NCI-H748 treated with DMSO at 0.1 percent for 48 hours (cell line): Measurements from ENCODE around the gene GMEB2.
"Not testable (repeated sequence)": the region's sequence is repeated elsewhere in the genome, so short reads cannot be mapped to it uniquely, and the experiment has no call there.

ENCODE experiments used
- DNase-seq: peaks from one replicate; lab custom pipeline; 2025; lab: John Stamatoyannopoulos, UW

Gene GMEB2

GRCh38 chr20:63657260-63657936 is 30.5 kb upstream of the GMEB2 start:
- DNase-seq = no peak

GRCh38 chr20:63656451-63656850 is 29.6 kb upstream of the GMEB2 start:
- no peak for DNase-seq

GRCh38 chr20:63655249-63655648 is 28.3 kb upstream of the GMEB2 start:
- no peak for DNase-seq

DNA sequence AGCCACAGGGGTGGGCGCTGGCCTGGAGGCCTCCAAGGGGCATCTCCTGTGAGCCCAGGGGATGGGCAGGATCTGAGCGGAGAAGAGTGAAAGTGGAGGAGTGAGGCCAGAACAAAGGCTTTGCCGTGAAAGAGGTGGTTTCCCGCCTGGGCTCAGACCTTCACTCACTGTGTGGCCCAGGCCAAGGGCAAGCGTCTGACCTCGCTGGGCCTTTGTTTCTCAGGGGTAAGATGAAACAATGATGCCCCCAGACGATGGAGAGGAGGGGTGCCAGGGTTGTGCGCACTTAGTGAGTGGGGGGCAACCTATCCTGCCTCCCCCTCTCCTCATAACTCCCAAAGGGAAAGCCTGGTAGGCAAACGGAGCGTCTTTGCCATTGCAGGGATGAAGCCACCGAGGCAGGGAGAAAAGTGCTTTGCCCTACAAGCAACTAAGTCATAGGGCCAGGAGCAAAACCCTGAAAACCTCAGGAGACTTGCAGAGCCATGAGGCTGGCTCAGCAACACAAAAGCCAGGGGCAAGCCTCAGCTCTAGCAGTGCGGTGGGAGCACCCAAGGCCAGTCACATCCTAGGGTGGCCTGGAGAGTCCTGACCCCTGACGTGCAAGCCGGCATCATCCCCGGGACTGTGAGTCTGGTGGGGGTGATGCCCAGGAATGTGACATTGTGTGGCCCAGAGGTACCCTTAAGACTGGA is 27.2 kb upstream of the GMEB2 start:
- no peak for DNase-seq

GRCh38 chr20:63653041-63653973 is 26.4 kb upstream of the GMEB2 start, which contains the start of gene STMN3:
STMN3 (minus strand) TSS chr20:63653424; CDS start chr20:63653345, 79 bp downstream.
- peak; percentile 50 for DNase-seq

GRCh38 chr20:63652192-63652980 is 25.5 kb upstream of the GMEB2 start:
- no peak for DNase-seq

DNA sequence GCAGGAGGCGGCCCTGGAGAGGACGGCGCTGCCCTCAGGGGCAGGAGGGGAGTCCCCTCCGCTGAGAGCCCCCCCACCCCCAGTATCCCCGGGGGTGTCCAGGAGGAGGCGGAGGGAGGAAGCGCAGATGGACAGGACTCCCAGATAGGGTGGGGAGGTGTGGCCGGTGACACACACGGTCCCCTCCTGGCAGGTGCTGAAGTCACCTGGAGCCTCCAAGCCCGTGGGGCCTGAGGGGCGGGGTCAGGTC is 25.0 kb upstream of the GMEB2 start:
- DNase-seq = no peak

DNA sequence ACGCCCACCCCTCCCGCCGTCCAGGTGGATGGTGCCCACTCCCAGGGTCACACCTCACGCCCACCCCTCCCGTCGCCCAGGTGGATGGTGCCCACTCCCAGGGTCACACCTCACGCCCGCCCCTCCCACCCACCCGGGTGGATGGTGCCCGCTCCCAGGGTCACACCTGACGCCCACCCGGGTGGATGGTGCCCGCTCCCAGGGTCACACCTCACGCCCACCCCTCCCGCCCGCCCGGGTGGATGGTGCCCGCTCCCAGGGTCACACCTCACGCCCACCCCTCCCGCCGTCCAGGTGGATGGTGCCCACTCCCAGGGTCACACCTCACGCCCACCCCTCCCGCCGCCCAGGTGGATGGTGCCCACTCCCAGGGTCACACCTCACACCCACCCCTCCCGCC is 23.6 kb upstream of the GMEB2 start:
- not testable (repeated sequence) for DNase-seq

- DNase-seq = no peak
Observed at GRCh38 chr20:63648895-63649589, 22.1 kb upstream of the GMEB2 start.

- DNase-seq = no peak
Observed at GRCh38 chr20:63648190-63648589, 21.3 kb upstream of the GMEB2 start.

DNA sequence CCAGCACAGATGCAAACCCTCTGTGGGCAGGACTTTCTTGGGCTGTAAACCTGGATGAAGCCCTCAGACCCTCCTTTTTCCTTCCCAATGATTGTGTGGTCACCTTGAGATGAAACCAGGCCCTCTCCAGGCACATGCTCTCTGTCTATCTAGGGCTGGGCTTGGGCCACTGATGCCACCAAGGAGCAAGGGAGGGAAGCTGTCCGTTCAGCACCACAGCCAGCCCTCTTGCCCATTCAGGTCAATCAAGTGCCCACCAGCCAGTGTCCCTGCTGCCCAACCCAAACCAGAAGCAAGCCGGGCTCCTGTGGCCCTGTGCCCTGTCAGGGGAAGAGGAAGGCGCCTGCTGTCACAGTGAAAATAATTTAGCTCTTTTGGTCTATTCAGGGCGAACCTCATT is 18.3 kb upstream of the GMEB2 start:
- DNase-seq = no peak

GRCh38 chr20:63643946-63644345 is 17.0 kb upstream of the GMEB2 start:
- no peak for DNase-seq

DNA sequence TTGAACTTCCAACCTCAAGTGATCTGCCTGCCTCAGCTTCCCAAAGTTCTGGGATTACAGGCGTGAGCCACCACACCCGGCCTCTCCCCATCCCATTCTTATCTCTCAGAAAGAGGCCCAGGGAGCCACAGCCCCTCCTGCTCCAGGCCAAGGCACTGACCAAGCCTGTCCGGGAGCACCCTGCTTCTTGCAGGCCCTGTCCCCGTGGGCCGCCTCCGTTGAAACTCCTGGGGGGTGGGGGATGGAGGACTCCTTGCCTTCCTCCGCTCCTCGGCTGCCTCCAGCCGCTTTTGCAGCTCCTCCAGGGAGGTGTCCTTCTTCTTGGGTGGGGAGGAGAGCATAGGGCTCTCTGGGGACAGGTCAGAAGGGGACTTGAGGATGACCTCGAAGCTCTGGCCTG is 16.6 kb upstream of the GMEB2 start:
- DNase-seq = no peak

- no peak for DNase-seq
Observed at GRCh38 chr20:63642527-63643247, 15.8 kb upstream of the GMEB2 start.

DNA sequence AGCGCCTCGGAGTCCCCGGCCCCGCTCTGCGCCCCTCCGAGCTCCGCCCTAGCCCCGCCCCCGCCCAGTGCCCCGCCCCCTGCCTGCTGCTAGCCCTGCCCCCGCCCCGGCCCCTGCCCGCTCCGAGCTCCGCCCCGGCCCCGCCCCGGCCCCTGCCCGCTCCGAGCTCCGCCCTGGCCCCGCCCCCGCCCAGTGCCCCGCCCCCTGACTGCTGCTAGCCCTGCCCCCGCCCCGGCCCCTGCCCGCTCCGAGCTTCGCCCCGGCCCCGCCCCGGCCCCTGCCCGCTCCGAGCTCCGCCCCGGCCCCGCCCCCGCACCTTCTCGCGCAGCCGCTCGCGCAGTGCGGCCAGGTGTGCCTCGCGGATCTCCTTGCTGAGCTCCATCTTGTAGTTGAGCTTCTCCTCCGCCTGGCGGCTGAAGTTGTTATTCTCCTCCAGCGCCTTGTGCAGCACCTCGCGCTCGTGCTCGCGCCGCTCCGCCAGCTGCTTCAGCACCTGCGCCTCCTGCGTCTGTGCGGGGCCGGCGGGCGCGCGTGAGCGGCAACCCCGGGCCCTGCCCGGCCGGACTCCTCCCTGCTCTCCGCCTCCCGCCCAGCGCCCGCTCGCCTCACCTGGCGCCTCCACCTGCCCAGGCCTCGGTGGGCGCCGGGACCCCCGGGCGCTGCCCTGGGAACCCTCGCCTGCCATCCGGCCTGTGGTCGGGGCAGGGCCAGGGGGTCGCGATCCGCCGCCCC is 15.1 kb upstream of the GMEB2 start:
- DNase-seq = peak; percentile 26

DNA sequence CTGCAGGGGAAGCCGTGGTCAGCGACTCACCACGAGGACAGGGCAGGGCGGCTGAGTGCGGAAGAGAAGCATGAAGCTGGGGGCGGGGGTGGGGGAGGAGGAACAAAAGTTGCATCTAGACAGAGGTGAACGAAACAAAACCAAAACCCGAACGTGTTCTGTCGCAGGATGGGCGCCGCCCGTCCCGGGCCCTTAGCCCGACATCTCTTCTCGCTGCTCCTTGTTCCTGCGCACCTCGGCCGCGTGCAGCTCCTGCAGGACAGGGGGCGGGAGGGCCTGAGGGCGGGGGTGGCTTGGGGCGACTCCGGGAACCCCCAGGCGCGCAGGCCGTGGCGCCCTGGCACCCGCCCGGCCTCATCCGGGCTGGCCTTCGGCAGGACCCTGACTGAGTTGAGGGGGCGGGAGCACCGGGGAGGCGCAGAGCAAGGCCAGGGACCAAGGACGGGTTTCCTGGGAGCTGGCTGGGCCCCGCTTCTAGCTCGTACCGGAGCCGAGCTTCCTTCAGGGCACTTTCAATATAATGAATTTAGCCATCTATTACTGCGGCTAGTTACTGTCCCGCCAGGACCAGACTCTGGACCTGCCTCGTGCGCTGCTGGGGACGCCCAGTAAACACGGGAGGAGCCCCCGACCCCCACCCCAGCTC is 14.4 kb upstream of the GMEB2 start:
- no peak for DNase-seq

DNA sequence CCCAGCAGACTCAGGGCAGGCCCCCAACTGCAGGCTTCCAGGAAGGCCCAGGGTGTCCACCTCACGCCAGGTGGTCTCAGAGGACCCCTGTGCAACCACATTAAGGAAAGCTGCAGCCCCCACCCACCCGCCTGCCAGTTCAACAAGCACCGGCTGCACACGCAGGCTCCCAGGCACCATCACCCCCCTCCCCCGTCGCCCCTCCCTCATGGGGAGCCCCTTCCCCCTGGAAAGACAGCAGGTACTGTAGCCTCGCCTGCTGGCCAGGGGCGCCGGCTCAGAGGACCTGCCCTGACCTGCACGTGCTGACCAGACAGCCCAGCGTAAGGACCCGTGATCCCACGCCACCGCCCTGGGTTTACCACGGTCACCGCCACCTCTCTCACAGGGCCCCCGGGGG is 13.8 kb upstream of the GMEB2 start:
- DNase-seq = not testable (repeated sequence)

DNA sequence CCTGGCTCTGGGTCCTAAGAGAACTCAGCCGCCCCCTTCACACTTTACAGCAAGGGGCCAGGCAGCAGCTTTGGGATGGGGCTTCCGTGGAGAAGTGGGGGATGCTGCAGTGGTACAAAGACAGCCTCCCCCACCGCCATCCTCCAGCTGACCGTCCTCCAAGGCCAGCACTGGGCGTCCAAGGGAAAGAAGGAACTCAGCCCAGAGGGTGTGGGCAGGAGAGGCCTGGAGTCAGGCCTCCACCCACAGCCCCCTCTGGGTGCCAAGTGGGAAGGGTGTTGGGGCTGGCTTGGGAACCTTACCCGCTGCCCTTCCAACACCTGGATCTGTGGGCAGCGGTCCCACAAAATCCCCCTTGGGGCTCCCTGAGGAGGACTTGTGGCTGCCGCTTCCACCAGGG is 13.2 kb upstream of the GMEB2 start:
- DNase-seq = no peak

- no peak for DNase-seq
Observed at GRCh38 chr20:63639093-63639975, 12.4 kb upstream of the GMEB2 start.
